Measurements from ENCODE around the gene ENOX1.
"Not testable (repeated sequence)": the region's sequence is repeated elsewhere in the genome, so short reads cannot be mapped to it uniquely, and the experiment has no call there.

Gene ENOX1

DNA sequence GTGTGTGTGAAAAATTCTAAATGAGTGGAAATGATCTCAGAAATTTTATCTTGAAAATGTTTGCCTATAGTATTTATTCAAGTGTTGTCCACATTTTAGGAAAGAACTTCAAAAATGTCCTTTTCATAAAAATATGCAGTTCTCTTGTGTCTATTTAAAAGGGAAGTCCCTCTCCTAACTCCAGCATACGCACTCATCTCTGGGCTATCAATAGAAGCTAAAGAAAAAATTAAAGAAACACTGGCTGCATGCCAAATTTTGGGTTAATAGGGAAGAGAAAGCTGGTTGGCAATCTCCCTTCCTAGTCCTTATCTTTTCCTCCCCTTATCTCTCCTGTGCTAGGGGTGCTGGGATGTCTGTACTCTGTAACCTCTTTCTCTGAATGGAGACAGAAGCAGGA lies 313.3 kb downstream of the ENOX1 start:
- DNase-seq, result no peak

DNA sequence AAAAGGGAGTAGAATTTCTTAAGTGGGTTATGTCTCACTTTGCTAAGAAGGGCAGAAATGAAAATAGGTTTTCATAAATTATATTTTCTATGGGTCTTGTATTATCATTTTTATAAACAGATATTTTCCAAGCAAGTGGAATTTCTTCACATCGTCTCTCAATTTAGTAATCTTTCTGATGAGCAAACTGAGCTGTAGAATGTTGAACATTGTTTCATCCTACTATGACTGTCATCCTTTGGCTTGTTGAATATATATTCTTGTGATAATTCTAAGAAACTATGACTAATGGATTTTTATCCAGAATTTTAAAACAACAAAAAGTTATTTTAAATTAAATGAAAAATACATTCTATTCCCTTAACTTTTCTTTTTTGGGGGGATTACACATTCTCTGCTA lies 313.8 kb downstream of the ENOX1 start:
- no peak for DNase-seq

DNA sequence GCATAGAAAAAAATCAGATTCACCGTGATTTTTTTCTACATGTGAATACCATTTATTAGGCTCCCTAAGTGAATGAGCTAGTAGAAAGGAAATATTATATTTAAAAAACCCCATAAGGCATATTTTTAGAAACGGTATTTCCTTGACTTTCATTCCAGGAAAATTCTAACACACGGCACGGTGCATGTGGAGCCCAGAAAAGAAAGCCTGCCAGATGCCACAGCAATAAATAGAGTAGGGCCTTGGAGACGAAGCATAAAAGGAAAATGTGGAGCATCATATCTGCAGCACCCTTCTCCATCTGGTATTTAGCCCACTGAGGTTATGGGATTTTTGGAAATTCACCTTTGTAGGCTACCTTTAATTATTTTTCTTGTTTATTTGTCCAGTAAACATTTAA lies 314.4 kb downstream of the ENOX1 start:
- DNase-seq, result no peak

DNA sequence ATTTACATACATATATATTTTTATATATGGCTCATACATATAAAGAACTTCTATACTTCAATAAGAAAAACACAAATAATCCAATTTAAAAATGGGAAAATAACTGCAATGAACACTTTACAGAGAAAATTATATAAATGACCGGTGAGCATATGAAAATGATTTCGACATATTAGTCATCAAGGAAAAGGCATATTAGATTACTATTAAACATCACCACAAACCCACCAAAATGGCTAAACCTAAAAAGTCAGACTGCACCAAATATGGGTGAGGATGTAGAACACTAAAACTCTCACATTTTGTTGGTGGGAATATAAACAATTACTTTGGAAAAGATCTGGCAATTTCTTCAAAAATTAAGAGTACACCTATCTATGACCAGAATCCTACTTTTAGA lies 316.2 kb downstream of the ENOX1 start:
- DNase-seq, result no peak

DNA sequence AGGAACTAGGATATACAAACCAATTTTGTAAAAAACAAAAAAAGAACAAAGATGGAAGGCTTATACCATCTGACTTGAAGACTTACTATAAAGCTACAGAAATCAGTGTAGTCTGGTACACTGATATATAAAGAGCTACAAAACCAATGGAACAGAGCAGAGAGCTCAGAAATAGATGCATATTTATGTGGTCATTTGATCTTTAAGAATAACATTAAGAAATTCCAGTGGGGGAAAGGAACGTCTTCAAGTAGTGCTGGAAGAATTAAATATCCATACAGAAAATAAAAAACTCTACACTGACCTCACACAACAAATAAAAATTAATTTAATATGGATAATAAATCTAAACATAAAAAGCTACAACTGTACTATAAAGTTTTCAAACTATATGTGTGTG lies 317.0 kb downstream of the ENOX1 start:
- no peak for DNase-seq

DNA sequence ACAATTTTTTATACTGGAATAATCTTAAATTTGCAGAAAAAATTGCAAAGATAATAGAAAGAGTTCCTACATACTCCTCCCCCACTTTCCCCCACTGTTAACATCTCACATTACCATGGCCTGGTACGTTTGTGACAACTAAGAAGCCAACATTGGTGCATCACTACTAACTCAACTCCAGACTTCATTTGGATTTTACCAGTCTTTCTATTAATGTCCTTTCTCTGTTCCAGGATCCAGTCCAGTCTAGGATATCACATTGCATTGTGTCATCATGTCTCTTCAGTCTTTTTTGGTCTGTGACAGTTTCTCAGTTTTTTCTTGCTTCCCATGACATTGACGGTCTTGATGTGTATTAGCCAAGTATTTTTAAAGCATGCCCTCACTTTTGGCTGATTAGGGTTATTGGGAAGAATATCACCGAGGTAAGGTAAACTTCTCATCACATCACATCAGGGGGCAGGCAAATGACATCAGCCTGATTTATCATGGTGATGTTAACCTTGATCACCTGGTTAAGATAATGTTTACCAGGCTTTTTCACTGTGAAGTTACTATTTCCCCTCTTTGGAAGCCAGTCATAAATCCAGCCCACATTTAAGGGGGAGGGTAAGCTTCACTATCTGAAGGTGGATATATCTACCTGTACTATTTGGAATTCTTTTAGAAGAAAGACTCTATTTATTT lies 322.1 kb downstream of the ENOX1 start:
- DNase-seq, result no peak

DNA sequence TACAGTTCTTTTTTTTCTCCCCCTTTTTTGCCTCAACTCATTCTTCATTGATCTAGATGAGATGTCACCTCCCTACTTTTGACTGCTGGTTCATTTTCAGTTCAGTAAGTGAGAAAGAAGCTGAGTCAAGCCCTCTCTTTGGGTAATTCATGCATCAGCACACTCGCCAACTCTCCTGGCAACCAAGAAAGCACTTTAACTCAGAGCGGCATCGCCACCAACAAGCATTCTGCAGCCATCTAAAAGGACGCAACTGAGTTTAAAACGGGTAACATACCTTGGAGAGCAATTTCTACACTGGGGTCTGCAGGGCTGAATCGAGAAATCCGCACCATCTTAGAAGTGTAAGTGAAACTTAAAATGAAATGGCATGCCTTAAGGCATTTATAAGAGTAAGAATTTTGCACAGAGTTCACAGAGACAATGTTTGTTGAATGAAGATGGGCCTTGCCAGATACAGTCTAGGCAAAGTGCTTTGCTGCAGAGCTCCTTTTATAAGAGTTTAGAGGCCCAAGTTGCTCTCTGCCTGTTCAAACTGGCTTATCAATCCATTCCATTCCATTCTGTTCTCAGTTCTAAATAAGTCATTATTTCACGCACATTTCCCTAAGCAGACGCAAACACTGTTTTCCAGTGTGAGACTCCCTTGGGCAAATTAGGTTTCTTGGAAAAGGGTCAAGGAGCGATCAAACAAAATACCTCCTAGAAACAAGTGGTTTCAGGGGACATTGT lies 338.0 kb downstream of the ENOX1 start:
- DNase-seq, result no peak

DNA sequence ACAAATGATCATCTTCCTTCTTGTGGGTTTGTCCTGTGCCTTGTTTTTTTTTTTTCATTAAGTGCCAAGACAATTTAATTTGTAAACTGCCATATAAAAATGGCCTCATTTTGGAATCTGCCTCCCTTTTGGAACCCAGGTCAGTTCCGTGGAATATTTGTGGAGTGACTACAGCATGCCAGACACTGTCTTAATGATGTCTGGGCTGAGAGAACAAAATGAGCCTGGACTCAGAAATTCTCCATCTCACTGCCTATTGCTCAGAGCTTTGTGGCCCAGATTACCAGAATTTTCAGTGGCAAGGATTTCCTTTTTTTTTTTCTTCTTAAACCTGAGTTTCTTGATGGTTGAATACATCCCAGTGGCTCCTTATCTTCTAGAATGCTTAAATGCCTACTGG lies 340.6 kb downstream of the ENOX1 start:
- no peak for DNase-seq

DNA sequence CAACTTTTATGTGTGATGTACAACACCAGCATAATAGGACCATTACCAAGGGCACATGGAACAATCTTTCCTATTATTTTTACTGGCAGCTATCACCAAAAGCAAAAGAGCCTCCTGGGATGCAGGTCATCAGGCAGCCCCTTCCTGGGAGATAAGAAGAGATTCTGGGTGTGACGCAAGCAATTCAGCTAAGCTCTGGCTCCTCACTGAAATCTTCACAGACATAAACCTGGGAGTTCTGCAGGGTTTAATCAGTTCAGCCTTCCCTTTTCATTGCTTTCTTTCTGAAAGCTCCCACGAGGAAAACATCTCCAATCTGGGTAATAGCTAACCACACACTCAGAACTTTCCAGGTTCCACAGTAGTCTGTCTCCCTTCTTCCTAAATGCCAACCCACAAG lies 341.1 kb downstream of the ENOX1 start:
- DNase-seq, result no peak

DNA sequence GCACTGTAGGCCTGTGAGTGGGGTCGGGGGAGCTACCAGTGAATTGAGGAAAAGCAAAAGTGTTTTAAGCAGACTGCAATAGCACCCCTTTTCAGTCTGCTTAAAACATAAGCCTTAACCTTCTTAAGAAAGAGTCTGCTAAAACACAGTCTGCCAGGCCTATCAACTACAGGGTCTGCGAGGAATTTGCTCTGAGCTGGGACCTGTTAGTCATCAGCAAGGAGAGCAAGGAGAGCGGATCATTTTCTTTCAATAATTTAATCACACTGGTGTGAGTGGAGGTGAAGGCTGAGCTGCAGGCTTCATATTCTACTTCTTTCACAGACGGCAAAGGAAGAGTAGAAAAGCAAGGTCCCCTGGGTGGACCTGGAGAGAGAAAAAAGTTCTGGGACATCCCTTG lies 342.7 kb downstream of the ENOX1 start:
- DNase-seq, result no peak

DNA sequence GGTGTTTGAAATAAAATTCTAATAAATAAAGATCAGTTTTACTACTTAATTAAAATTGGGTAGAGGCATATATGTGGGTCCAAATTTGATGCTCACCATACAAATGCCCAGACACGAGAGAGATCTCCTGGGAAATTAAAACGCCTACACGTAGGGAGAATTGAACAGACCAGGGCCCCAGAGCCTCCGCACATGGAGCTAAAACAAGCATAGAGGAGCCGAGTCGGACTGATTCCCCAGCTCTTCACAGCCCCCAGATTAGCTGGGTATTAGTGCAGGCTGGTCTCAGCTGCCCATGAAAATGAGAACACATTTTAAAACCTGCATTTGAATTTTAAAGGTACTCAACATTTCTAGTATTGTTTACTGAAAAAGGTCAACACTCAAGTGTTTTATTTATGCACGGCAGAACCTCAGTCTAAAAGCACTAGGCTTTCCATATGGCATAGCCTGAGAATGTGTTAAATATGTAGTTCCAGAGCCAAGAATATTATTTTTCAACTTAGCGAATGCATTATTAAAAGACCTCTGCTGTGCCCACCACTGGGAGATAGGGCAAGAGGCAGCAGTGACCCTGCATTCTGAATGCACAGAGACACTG lies 344.8 kb downstream of the ENOX1 start:
- DNase-seq, result no peak

DNA sequence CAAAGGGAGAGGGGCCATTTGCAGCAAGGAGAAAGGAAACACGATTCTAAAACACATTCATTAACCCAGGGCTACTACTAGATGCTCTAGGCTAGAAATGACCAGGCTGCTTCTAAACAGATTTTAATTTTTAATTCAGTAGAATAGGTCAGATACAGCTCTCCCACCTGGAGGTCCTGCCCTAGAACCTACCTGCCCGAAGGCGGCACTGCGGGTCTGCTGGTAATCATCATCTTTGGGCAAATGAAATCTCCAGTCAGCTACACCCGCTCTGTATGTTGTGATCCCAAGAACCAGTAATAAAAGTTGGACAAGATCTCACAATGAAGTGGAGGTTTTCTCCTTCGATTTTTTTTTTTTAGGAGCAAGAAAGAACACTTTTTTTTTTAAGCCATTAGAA lies 345.3 kb downstream of the ENOX1 start:
- DNase-seq, result no peak

DNA sequence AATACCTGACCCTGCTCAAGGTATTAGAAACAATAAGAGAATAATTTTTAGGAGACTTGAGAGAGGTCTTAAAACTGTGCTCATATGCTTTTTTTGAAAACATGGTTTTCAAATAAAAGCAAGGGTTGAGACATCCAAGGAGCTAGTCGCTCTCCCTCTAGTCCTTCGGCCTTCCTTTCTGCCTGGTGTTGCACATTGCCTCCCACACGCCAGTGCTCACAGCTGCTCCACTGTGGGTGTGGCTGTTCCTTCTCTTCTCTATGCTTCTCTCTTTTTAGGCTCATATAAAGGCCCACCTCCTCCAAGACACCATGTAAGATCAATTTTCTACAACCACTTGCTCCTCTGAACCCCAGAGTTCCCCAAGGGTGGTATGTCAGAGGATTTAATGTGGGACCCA lies 352.6 kb downstream of the ENOX1 start:
- DNase-seq, result no peak

DNA sequence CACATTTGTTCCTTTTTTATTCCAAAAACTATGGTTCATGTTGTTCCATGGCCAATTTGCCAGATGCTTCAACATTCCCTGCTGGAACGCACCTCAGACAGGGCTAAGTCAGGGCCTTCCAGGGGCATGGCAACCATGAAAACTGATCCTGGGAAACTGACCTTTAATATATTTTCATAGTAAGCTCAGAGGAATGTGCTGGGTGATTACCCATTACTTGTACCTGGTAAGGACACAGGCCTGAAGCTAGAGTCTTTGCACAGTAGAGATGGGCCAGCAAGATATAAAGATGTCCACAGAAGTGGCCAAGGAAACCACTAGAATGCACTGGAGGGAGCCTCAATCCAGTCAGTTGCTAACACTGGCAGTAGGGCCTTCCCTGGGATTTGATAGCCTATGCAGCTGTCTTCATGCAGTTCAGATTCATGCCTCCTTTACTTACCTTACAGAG lies 353.1 kb downstream of the ENOX1 start:
- DNase-seq, result no peak

DNA sequence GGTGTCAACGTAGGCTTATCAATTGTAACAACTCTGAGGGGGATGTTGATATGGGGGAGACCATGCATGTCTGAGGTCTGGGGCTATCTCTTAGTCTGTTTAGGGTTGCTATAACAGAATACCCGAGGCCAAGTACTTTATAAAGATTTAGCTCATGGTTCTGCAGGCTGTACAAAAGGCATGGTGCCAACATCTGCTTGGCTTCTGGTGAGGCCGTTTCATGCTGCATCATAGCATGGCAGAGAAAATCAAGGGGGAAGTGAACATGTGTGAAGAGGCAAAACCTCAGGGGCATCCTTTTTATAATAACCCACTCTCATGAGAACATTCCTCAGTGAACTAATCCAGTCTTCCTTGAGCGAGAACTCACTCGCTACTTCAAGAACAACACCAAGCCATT lies 353.8 kb downstream of the ENOX1 start:
- no peak for DNase-seq

DNA sequence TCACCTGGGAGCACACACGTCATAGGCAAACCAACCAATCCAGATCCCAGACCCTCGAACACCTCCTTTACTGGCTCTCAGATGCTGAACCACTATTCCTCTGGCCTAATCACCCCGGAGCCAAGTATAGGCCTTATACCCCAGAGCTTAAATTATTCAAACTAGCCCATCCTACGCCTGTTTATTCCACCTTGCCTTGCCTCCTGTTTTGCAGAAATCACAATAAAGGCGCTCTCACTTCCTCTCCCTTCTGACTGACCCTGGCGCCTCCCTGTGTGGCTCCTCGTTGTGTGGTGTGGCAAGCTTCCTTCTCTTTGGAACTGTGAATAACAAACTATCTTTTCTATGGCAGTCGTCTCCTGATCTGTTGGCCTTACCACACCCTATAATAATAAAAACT lies 354.9 kb downstream of the ENOX1 start:
- DNase-seq, result no peak

DNA sequence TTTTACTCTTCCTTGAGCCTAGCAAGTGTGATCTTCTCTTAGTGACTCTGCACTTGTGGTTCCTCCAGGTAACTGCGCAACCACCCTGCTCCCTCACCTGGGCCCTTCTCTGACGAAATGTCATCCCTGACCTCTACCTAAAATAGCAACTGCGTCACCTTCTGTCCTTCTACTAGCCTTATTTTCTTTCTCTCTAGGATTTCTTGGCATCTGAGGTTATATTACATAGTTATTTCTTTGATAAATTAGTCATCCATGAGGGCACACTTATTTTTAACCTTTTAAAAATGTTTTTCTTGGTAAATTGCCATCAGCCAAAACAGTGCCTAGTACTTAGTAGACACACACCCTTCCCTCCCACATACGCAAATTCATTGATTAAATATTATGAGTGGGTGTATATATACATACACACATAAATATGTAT lies 355.5 kb downstream of the ENOX1 start:
- DNase-seq, result no peak

DNA sequence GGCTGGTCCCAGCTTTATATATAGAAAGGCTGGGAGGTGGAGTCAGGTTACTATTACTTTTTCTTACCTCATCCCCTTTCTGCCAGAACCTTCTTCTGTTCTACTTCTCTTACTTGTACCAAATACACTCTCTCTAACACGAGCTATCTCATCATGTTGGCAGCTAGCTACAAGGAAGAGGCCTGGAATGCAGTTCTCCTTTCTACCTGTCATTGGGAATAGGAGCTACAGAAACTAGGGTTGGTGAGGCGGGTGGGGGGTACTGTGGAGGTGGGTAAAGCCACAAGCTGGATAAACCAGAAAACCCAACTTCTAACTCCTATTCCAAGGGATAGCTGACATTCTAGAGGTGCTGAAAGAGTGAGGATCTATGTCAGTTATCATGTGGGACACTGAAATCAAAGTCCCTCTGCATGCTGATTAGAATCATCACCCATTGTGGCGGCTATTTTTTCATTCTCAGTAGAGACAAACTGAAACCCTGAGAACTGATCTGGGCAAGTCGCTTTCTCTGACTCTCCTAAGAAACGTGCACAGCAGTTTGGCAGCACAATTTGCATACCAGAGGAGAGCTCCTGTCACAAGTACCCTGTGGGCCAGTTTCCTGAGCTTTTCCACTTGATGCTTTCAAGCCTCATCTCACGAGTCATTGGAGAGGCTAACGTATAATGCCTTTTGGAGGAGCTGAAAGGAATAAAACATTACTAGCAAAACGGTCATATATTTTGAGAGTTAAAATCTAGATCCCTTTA lies 358.1 kb downstream of the ENOX1 start:
- no peak for DNase-seq

DNA sequence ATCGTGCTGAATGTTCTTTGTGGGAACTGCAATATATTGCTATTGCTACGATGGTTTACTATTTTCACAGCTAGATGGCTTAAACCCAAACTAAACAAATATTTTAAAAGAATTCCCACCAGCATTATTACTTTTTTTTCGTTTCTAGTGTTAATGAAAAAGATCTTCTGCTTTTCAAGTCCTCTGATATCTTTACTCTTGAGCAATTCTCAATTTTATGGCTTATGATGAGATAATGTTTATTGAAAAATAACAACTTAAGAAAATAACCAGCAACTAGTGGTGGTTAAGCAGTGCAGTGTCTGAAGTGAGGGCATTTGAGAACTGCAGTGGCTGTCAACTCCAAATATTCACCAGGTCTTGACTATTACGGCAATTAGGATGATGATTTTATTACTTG lies 360.4 kb downstream of the ENOX1 start:
- no peak for DNase-seq

DNA sequence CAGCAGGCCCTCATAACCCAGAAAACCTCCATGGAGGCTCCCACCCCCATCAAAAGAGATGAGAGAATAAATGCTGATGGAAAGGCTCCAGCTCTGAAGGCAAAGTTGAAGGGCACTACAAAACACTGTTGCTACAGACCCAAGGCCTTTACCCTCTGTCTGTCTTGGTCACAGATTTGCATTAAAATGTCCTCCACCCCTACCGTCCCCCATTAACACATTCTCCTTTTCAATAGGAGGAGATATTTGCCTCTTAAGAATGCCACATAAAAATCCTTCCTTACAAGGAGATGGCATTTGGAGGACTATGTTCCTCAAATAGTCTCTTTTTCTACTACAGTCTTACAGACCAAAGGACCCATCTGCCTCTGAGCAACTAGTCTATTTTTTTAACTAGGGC lies 361.5 kb downstream of the ENOX1 start:
- no peak for DNase-seq

DNA sequence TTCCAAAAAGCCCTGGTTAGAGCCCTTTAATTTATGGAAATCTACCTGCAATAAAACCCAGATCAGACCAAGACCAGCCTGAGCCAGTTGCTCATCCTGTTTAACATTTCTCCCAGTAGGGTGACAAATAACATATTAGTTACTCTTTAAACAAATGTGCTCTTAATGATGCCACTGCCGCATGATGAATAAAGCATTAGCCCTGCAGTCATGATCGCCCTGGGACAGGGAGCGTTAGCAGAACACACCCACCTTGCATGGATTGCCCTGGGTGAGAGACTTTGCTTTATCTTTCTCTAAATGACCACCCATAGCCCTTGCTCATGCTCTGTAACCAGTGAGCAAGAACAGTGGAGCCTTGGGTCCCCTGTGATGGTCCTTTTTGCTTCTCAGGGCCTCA lies 362.4 kb downstream of the ENOX1 start:
- no peak for DNase-seq

DNA sequence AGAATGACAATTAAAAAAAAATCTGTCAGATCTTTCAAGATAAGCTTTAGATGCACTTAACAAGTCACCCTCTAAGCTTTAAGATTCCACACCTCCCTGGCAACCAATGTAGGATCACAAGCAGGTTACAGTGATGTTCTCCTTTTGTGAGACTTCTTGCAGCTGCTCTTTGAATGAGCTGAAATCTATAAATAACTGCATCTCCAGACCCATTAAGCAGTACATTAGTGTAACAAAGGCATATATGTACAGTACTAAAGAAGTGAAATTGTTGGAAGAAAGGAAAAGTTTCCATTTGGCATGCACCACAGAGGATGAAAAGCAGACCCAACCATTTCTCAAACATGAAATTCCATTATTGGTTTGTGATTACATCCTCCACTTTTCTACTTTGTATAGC lies 364.7 kb downstream of the ENOX1 start:
- DNase-seq, result no peak

DNA sequence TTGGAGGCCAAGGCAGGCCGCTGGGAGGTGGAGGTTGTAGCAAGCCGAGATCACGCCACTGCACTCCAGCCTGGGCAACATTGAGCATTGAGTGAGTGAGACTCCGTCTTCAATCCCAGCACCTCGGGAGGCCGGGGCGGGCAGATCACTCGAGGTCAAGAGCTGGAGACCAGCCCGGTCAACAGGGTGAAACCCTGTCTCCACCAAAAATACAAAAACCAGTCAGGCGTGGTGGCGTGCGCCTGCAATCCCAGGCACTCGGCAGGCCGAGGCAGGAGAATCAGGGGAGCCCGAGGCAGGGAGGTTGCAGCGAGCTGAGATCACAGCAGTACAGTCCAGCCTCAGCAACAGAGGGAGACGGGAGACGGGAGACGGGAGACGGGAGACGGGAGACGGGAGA lies 369.9 kb downstream of the ENOX1 start:
- not testable (repeated sequence) for DNase-seq

DNA sequence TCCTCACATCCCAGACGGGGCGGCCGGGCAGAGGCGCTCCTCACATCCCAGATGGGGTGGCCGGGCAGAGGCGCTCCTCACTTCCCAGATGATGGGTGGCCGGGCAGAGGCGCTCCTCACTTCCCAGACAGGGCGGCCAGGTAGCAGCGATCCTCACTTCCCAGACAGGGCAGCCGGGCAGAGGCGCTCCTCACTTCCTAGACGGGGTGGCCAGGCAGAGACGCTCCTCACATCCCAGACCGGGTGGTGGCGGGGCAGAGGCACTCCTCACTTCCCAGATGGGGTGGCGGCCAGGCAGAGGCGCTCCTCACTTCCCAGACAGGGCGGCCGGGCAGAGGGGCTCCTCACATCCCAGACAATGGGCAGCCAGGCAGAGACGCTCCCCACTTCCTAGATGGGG lies 370.4 kb downstream of the ENOX1 start:
- DNase-seq, result not testable (repeated sequence)
